GM21526 (cell line): ENCODE data around the gene CMYA5.

Experiments used
- ATAC-seq: cut with Tn5 transposase; IDR thresholded peaks from one replicate; pipeline ENCODE4 v1.9.1; 2021; ENCODE audit warnings: moderate library complexity; ENCODE audit not compliant: unreplicated experiment, low FRiP score

The CMYA5 gene

GRCh38 chr5:79832911-79833310 is 143.3 kb downstream of the CMYA5 start:
- ATAC-seq = no peak

GRCh38 chr5:79834098-79834753 is 144.6 kb downstream of the CMYA5 start:
- no peak for ATAC-seq

- ATAC-seq = no peak
Measured at GRCh38 chr5:79834754-79835714, 145.4 kb downstream of the CMYA5 start.

GRCh38 chr5:79837761-79838551 is 148.3 kb downstream of the CMYA5 start:
- no peak for ATAC-seq

GRCh38 chr5:79840084-79840990 is 150.7 kb downstream of the CMYA5 start:
- no peak for ATAC-seq

- ATAC-seq = no peak
Measured at GRCh38 chr5:79841172-79841571, 151.5 kb downstream of the CMYA5 start.

GRCh38 chr5:79842006-79842881 is 152.6 kb downstream of the CMYA5 start:
- ATAC-seq = no peak

GRCh38 chr5:79842991-79843390 is 153.4 kb downstream of the CMYA5 start:
- ATAC-seq = no peak

- ATAC-seq = no peak
Measured at GRCh38 chr5:79843450-79844388, 154.1 kb downstream of the CMYA5 start.

- ATAC-seq = no peak
Measured at GRCh38 chr5:79844571-79844970, 154.9 kb downstream of the CMYA5 start.

- ATAC-seq = no peak
Measured at GRCh38 chr5:79845448-79846197, 156.0 kb downstream of the CMYA5 start.

GRCh38 chr5:79846198-79846521 is 156.5 kb downstream of the CMYA5 start:
- ATAC-seq = no peak

GRCh38 chr5:79847561-79847960 is 157.9 kb downstream of the CMYA5 start:
- no peak for ATAC-seq

GRCh38 chr5:79849061-79849460 is 159.4 kb downstream of the CMYA5 start:
- ATAC-seq = no peak
